IMR-90 (cell line): ENCODE results near the gene CCNL2. TPM values are rescaled to one million over a fixed set of nuclear protein-coding genes. Genes with fewer than 3 reads are reported as not detected.

ENCODE experiments used
- ATAC-seq: fragments of 200-7000 bp; cut with Tn5 transposase; 2 replicates; pipeline ENCODE4 v1.9.1; 2020; ENCODE audit warnings: low read depth, mild to moderate bottlenecking, moderate library complexity
- BruUV-seq: library from RNA; stranded (reverse); fragments of 400-500 nt; replicated peaks from 2 replicates; lab custom pipeline; 2021; lab: Mats Ljungman, UMichigan
- CTCF ChIA-PET: fragments of 300-600 bp; formaldehyde crosslinking; extraction: SDS; loops from one replicate; lab custom pipeline; 2021; ENCODE audit warnings: antibody characterized with exemption; lab: Yijun Ruan, JAX
- POLR2A ChIA-PET: fragments of 300-600 bp; sonication (Branson Sonifier 250); formaldehyde crosslinking; loops from one replicate; lab custom pipeline; 2022; ENCODE audit warnings: antibody characterized with exemption; ENCODE audit not compliant: unreplicated experiment; lab: Charles Lee
- DNase-seq: peaks from one replicate; pipeline ENCODE4 v3.0.0; 2013
- H2AFZ ChIP-seq: replicated peaks from 2 replicates; pipeline ENCODE3; 2013; ENCODE audit warnings: low read length, mild to moderate bottlenecking; ENCODE audit not compliant: poor library complexity
- H2AK5ac ChIP-seq: 2 replicates; pipeline ENCODE4 v1.6.1; 2013; ENCODE audit warnings: low read depth, low read length, inconsistent platforms
- H2AK9ac ChIP-seq: replicated peaks from 2 replicates; pipeline ENCODE3; 2013; ENCODE audit warnings: mild to moderate bottlenecking, low read depth, low read length, moderate library complexity; ENCODE audit not compliant: poor library complexity
- H2BK120ac ChIP-seq: 2 replicates; pipeline ENCODE4 v1.6.1; 2013; ENCODE audit warnings: low read depth, low read length, inconsistent platforms
- H2BK15ac ChIP-seq: 3 replicates; pipeline ENCODE4 v1.6.1; 2013; ENCODE audit warnings: low read depth, low read length, inconsistent platforms
- H2BK20ac ChIP-seq: 2 replicates; pipeline ENCODE4 v1.6.1; 2013; ENCODE audit warnings: low read depth, mild to moderate bottlenecking, inconsistent platforms, low read length, moderate library complexity
- H2BK5ac ChIP-seq: 2 replicates; pipeline ENCODE4 v1.6.1; 2013; ENCODE audit warnings: mild to moderate bottlenecking, low read depth, low read length, inconsistent platforms; ENCODE audit not compliant: poor library complexity, severe bottlenecking
- H3K14ac ChIP-seq: replicated peaks from 2 replicates; pipeline ENCODE4 v1.6.1; 2013; ENCODE audit warnings: low read depth, low read length, inconsistent platforms
- H3K18ac ChIP-seq: 2 replicates; pipeline ENCODE4 v1.6.1; 2013; ENCODE audit warnings: low read depth, low read length, control low read depth
- H3K23ac ChIP-seq: 2 replicates; pipeline ENCODE4 v1.6.1; 2013; ENCODE audit warnings: low read depth, low read length, inconsistent platforms
- H3K27ac ChIP-seq: 2 replicates; pipeline ENCODE4 v1.5.1; 2013; ENCODE audit warnings: mild to moderate bottlenecking, control low read depth, low read length; ENCODE audit not compliant: insufficient read depth
- H3K27me3 ChIP-seq: 2 replicates; pipeline ENCODE4 v1.6.1; 2013; ENCODE audit warnings: low read length; ENCODE audit not compliant: control insufficient read depth, insufficient read depth
- H3K36me3 ChIP-seq: 2 replicates; pipeline ENCODE4 v1.6.1; 2013; ENCODE audit warnings: low read length, mixed read lengths; ENCODE audit not compliant: control insufficient read depth, insufficient read depth
- H3K4ac ChIP-seq: 2 replicates; pipeline ENCODE4 v1.6.1; 2013; ENCODE audit warnings: low read depth, low read length, inconsistent platforms
- H3K4me1 ChIP-seq: 2 replicates; pipeline ENCODE4 v1.6.1; 2013; ENCODE audit warnings: low read length, mixed read lengths; ENCODE audit not compliant: control insufficient read depth, insufficient read depth
- H3K4me2 ChIP-seq: 2 replicates; pipeline ENCODE4 v1.6.1; 2013; ENCODE audit warnings: low read depth, mild to moderate bottlenecking, control low read depth, low read length, moderate library complexity
- H3K4me3 ChIP-seq: 2 replicates; pipeline ENCODE4 v1.5.1; 2013; ENCODE audit warnings: low read depth, mild to moderate bottlenecking, control low read depth, low read length, moderate library complexity; ENCODE audit not compliant: insufficient read depth
- H3K56ac ChIP-seq: 2 replicates; pipeline ENCODE4 v1.6.1; 2013; ENCODE audit warnings: low read length, inconsistent platforms; ENCODE audit not compliant: insufficient read depth; ENCODE audit errors: extremely low read depth
- H3K79me1 ChIP-seq, 2 experiments: 2 replicates each; pipeline ENCODE4 v1.6.1; 2013; ENCODE audit warnings: low read length in 2 of 2, inconsistent platforms in 1 of 2, low read depth in 1 of 2
- H3K9ac ChIP-seq: 2 replicates; pipeline ENCODE4 v1.6.1; 2013; ENCODE audit warnings: low read depth, low read length, control low read depth
- H3K9me1 ChIP-seq: 2 replicates; pipeline ENCODE4 v1.6.1; 2013; ENCODE audit warnings: low read length, inconsistent platforms; ENCODE audit not compliant: insufficient read depth
- H3K9me3 ChIP-seq: 2 replicates; pipeline ENCODE4 v1.6.1; 2013; ENCODE audit warnings: low read length; ENCODE audit not compliant: control insufficient read depth, insufficient read depth
- H4K20me1 ChIP-seq: 2 replicates; pipeline ENCODE4 v1.6.1; 2013; ENCODE audit warnings: low read length, inconsistent platforms; ENCODE audit not compliant: insufficient read depth
- H4K5ac ChIP-seq: 2 replicates; pipeline ENCODE4 v1.6.1; 2013; ENCODE audit warnings: mild to moderate bottlenecking, low read depth, low read length, control low read depth
- H4K8ac ChIP-seq, 2 experiments: 2 replicates each; pipeline ENCODE4 v1.6.1; 2013; ENCODE audit warnings: low read depth in 2 of 2, low read length in 2 of 2, control low read depth in 1 of 2, inconsistent platforms in 1 of 2
- H4K91ac ChIP-seq: 2 replicates; pipeline ENCODE4 v1.6.1; 2013; ENCODE audit warnings: low read depth, low read length, inconsistent platforms; ENCODE audit not compliant: insufficient read depth
- BHLHE40 ChIP-seq: fragments of 150-350 bp; IDR thresholded peaks from 2 replicates; pipeline ENCODE4 v1.6.1; 2016; ENCODE audit warnings: mild to moderate bottlenecking, low read depth, low read length
- CEBPB ChIP-seq: IDR thresholded peaks from 2 replicates; pipeline ENCODE4 v1.6.1; 2012; ENCODE audit warnings: low read depth, low read length, improper control_type of control experiment
- CHD1 ChIP-seq: IDR thresholded peaks from 2 replicates; pipeline ENCODE4 v1.6.1; 2012; ENCODE audit warnings: low read depth, low read length, improper control_type of control experiment
- ELK1 ChIP-seq: fragments of 150-350 bp; IDR thresholded peaks from 2 replicates; pipeline ENCODE4 v1.6.1; 2016; ENCODE audit warnings: low read depth, mild to moderate bottlenecking, low read length, moderate library complexity, borderline replicate concordance
- FOS ChIP-seq: fragments of 150-350 bp; IDR thresholded peaks from 2 replicates; pipeline ENCODE4 v1.6.1; 2016; ENCODE audit warnings: low read depth, low read length
- MAFK ChIP-seq: IDR thresholded peaks from 2 replicates; pipeline ENCODE4 v1.6.1; 2012; ENCODE audit warnings: low read depth, low read length, improper control_type of control experiment
- MAZ ChIP-seq: IDR thresholded peaks from 2 replicates; pipeline ENCODE4 v1.6.1; 2012; ENCODE audit warnings: low read depth, mild to moderate bottlenecking, low read length, improper control_type of control experiment, moderate library complexity, borderline replicate concordance
- MXI1 ChIP-seq: IDR thresholded peaks from 2 replicates; pipeline ENCODE4 v1.6.1; 2012; ENCODE audit warnings: low read depth, mild to moderate bottlenecking, low read length, moderate library complexity, borderline replicate concordance
- NFE2L2 ChIP-seq: fragments of 150-350 bp; IDR thresholded peaks from 2 replicates; pipeline ENCODE4 v1.6.1; 2016; ENCODE audit warnings: low read depth, mild to moderate bottlenecking, low read length
- POLR2A ChIP-seq: IDR thresholded peaks from 2 replicates; pipeline ENCODE4 v1.6.1; 2012; ENCODE audit warnings: mild to moderate bottlenecking, low read depth, low read length
- RCOR1 ChIP-seq: IDR thresholded peaks from 2 replicates; pipeline ENCODE4 v1.6.1; 2012; ENCODE audit warnings: mild to moderate bottlenecking, low read length, improper control_type of control experiment; ENCODE audit not compliant: insufficient replicate concordance
- RFX5 ChIP-seq: IDR thresholded peaks from 2 replicates; pipeline ENCODE4 v1.8.0; 2012; ENCODE audit warnings: low read depth, mild to moderate bottlenecking, low read length, moderate library complexity
- USF2 ChIP-seq: fragments of 150-350 bp; IDR thresholded peaks from 2 replicates; pipeline ENCODE4 v1.6.1; 2017; ENCODE audit warnings: mild to moderate bottlenecking, antibody characterized with exemption, low read length, low read depth
- WGBS, 2 experiments: methylation state at CpG; one replicate each; pipeline versions ENCODE4 v1.1.5 to v1.1.7; 2013; ENCODE audit warnings: missing lambda C conversion rate in 2 of 2; ENCODE audit not compliant: insufficient read length in 1 of 2; ENCODE audit errors: extremely low coverage in 2 of 2; 5-methylcytosine and 5-hydroxymethylcytosine counted together
- dilution Hi-C: fragments of 300-500 bp; cut with HindIII; formaldehyde crosslinking; loops from one replicate; pipeline ENCODE4 v1.14.3; 2018; ENCODE audit warnings: low sequenced_read_pairs; ENCODE audit not compliant: unreplicated experiment
- in situ Hi-C: fragments of 300-500 bp; cut with MboI; formaldehyde crosslinking; loops from 3 replicates; pipeline ENCODE4 v1.14.3; 2019; ENCODE audit warnings: low sequenced_read_pairs, inconsistent platforms, mixed read lengths
- intact Hi-C: fragments of 100-400 bp; cut with micrococcal nuclease; formaldehyde crosslinking; loops from 2 replicates; pipeline ENCODE4 v1.10.0; 2022
- polyA plus RNA-seq, 3 experiments: library from polyadenylated mRNA; depleted of rRNA; stranded (reverse); fragments of >200 nt; gene quantifications; 2 replicates each; pipeline ENCODE4 v1.2.3, GENCODE V29; 2012; ENCODE audit warnings: low replicate concordance in 1 of 3
- total RNA-seq: library from RNA; depleted of rRNA; stranded (reverse); fragments of >200 nt; gene quantifications from 2 replicates; pipeline ENCODE4 v1.2.3, GENCODE V29; 2012

The CCNL2 gene
- total and polyA plus RNA-seq, 2 of the 4 experiments (the other 2 are of a cell fraction) = 53.9 to 239 TPM

GRCh38 chr1:1358433-1359271 is 40.5 kb downstream of the CCNL2 start, which contains the start of gene MXRA8:
TSS of gene MXRA8 (minus strand) at chr1:1358555. CDS start at chr1:1358504, 51 bp downstream.
- Histone ChIP-seq H3K4ac (peak within 1 kb of the TSS; percentile 99), H3K4me2 (peak within 1 kb of the TSS; percentile 93), H3K23ac (peak within 1 kb of the TSS; percentile 98), H3K9ac (peak within 1 kb of the TSS; percentile 92), H3K18ac (peak within 1 kb of the TSS; percentile 71), H3K36me3 (peaks cover 16% of the 10 kb centered on the region; the same call in 1 of the 2 replicates), H4K20me1 (peaks cover 32% of the 10 kb centered on the region), H3K79me1 (peaks cover 4 to 23% of the 10 kb centered on the region in 2 experiments; a peak in 3 of 4 replicates), H2BK20ac (peak within 1 kb of the TSS; percentile 96), H2AFZ (peak within 1 kb of the TSS; percentile 85), H3K14ac (peak within 1 kb of the TSS; percentile 96), H3K4me1 (peaks cover 35% of the 10 kb centered on the region), H2BK5ac (peak within 1 kb of the TSS; percentile 96), H4K8ac (peak within 1 kb of the TSS; percentile 92), H2AK5ac (peak within 1 kb of the TSS; percentile 99), H3K56ac (peak within 1 kb of the TSS; percentile 89), H3K4me3 (peak within 1 kb of the TSS; percentile 74), H4K91ac (peak within 1 kb of the TSS; percentile 98), H3K27ac (peak within 1 kb of the TSS; percentile 96), H3K9me1 (peaks cover 13% of the 10 kb centered on the region), H3K27me3 (no peaks in the 10 kb centered on the region), H4K5ac (peak within 1 kb of the TSS; percentile 86), H2AK9ac (peak within 1 kb of the TSS; percentile 100), H3K9me3 (no peaks in the 10 kb centered on the region), H2BK120ac (peak within 1 kb of the TSS; percentile 99), H2BK15ac (peak within 1 kb of the TSS; percentile 90; the same call in 2 of the 3 replicates)
- ATAC-seq = peak; percentile 59
- no TSS peak for BruUV-seq
- ChIA-PET CTCF (no interaction called here), POLR2A (interaction anchor here (0.6 to 1.0 kb wide), 2 partner anchors 11 to 16 kb away, joined by 3 read pairs; partner anchors contain the start of gene AURKAIP1)
- in situ Hi-C loops (no loop called here), dilution Hi-C loops (no loop called here), intact Hi-C loops (loop anchor here (2.0 to 5.0 kb wide), 2 partner anchors 14 to 51 kb away; partner anchors contain the start of genes ACAP3 and PUSL1)
- WGBS, 2 experiments = 6% methylated on average over 6 of the region's 29 CpGs; no CpG with 5 or more reads in 1 of the 2 experiments
- DNase-seq = peak; percentile 82
- TF ChIP-seq CHD1 (no peak), MXI1 (0 out of 2 replicates have a peak, but pooled peaks have one; percentile 9), USF2 (peak; percentile 80), MAFK (no peak), ELK1 (no peak), RCOR1 (no peak), RFX5 (no peak), NFE2L2 (no peak), FOS (0 out of 2 replicates have a peak, but pooled peaks have one; percentile 9), POLR2A (peak; percentile 65; the same call in 1 of the 2 replicates), MAZ (peak; percentile 81), CEBPB (no peak), BHLHE40 (no peak; the same call in 1 of the 2 replicates)
